Hepatocyte (in vitro differentiated cells): Measurements from ENCODE around the gene MSLN.

Experiments used
- EZH2 ChIP-seq: fragments of 200-600 bp; sonication (generic); IDR thresholded peaks from 2 replicates; pipeline ENCODE4 v1.6.1; 2016; ENCODE audit warnings: antibody characterized with exemption, mild to moderate bottlenecking, borderline replicate concordance
- EZH2phosphoT487 ChIP-seq: fragments of 200-600 bp; sonication (generic); IDR thresholded peaks from one replicate; pipeline ENCODE4 v1.6.1; 2018; ENCODE audit warnings: antibody characterized with exemption, mild to moderate bottlenecking, low read depth, moderate library complexity; ENCODE audit not compliant: unreplicated experiment, severe bottlenecking
- TF ChIP-seq, protein P1 (sequence below): fragments of 200-600 bp; sonication (generic); IDR thresholded peaks from 2 replicates; pipeline ENCODE4 v1.5.1; 2016; ENCODE audit warnings: antibody characterized with exemption, mild to moderate bottlenecking; ENCODE audit not compliant: poor library complexity

DNA sequence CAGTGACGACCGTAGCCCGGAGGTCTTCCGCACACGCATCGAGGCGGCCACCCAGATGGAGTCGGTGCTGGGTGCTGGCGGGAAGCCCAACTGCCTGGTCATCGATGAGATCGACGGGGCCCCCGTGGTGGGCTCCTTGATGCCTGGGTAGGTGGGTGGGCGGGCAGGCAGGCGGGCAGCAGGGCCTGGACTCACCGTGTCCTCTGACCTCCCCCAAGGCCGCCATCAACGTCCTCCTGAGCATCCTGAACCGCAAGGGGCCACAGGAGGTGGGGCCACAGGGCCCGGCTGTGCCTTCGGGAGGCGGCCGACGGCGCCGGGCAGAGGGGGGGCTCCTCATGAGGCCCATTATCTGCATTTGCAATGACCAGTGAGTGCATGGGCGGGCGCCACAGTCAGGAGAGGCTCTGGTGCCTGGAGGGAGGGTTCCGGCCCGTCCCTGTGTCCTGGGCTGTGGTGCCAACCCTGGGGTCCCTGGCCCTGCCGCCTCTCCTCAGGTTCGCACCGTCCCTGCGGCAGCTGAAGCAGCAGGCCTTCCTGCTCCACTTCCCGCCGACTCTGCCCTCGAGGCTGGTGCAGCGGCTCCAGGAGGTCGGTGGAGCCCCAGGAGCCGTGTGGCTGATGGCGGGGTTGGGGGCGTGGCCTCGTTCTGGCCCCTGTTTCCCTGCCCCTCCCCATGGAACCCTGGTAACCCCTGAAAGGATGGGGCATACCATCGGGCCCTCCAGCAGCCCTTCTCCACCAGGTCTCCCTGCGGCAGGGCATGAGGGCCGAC, 31.9 kb downstream of the MSLN start:
- TF ChIP-seq EZH2 (no peak), EZH2phosphoT487 (no peak)
- TF ChIP-seq, protein P1, sequence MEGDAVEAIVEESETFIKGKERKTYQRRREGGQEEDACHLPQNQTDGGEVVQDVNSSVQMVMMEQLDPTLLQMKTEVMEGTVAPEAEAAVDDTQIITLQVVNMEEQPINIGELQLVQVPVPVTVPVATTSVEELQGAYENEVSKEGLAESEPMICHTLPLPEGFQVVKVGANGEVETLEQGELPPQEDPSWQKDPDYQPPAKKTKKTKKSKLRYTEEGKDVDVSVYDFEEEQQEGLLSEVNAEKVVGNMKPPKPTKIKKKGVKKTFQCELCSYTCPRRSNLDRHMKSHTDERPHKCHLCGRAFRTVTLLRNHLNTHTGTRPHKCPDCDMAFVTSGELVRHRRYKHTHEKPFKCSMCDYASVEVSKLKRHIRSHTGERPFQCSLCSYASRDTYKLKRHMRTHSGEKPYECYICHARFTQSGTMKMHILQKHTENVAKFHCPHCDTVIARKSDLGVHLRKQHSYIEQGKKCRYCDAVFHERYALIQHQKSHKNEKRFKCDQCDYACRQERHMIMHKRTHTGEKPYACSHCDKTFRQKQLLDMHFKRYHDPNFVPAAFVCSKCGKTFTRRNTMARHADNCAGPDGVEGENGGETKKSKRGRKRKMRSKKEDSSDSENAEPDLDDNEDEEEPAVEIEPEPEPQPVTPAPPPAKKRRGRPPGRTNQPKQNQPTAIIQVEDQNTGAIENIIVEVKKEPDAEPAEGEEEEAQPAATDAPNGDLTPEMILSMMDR = no peak
